Upper lobe of left lung (tissue), 4 donors: ENCODE data around the gene TMEM45A.

Source experiments
- EP300 ChIP-seq, 4 donors: sonication (generic); formaldehyde crosslinking; IDR thresholded peaks; one replicate each; pipeline ENCODE4 v1.5.1; 2017; ENCODE audit warnings: antibody characterized with exemption in 4 of 4, control low read depth in 2 of 4
- POLR2A ChIP-seq, 4 donors: fragments of 450-650 bp; IDR thresholded peaks; one replicate each; pipeline ENCODE4 v1.5.1; 2016 to 2017; ENCODE audit warnings: antibody characterized with exemption in 4 of 4, mild to moderate bottlenecking in 2 of 4
- POLR2AphosphoS5 ChIP-seq, 2 donors: sonication (generic); formaldehyde crosslinking; IDR thresholded peaks; one replicate each; pipeline ENCODE4 v1.5.1; 2017; ENCODE audit warnings: antibody characterized with exemption in 2 of 2
- TF ChIP-seq, protein P1 (sequence below), 6 experiments: fragments of 450-650 bp in 4 of 6; fragments of 200-600 bp in 2 of 6; sonication (generic) in 2 of 6; IDR thresholded peaks; one replicate each; pipeline ENCODE4 v1.5.1; 2016 to 2019; ENCODE audit warnings: antibody characterized with exemption in 6 of 6

DNA sequence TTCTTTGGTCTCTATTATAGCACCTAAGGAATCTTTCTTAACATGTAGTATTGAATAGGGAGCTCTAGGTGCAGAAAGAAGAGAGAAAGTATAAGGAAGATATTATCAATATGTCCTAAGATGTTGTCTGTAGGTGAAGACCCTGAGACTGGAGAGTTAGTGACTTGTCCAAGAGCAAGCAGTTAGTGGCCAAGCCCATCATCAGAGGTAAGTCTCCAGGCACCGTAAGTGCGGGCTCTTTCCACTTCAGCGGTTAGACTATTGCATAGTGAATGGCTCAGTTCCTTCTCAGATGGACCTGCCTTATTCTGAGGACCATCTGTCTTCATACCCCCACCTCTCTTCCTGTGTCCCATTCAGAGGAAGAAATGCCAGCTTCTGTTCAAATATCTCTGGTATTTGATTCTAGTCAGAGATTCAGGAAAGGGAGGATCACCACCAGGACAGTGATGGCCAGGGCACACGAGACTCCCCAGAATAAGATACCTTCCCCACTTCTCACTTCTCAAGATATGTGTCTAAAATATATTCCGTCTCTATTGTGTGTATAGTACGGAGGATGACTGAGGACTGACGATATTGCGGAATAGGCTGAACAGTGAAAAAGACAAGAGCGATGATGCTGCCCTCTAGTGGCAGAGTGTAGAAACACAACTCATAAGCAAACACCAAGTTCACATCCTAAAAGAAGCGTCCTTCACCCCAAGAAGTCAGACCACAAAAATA is 97.9 kb downstream of the TMEM45A start:
- TF ChIP-seq, protein P1, sequence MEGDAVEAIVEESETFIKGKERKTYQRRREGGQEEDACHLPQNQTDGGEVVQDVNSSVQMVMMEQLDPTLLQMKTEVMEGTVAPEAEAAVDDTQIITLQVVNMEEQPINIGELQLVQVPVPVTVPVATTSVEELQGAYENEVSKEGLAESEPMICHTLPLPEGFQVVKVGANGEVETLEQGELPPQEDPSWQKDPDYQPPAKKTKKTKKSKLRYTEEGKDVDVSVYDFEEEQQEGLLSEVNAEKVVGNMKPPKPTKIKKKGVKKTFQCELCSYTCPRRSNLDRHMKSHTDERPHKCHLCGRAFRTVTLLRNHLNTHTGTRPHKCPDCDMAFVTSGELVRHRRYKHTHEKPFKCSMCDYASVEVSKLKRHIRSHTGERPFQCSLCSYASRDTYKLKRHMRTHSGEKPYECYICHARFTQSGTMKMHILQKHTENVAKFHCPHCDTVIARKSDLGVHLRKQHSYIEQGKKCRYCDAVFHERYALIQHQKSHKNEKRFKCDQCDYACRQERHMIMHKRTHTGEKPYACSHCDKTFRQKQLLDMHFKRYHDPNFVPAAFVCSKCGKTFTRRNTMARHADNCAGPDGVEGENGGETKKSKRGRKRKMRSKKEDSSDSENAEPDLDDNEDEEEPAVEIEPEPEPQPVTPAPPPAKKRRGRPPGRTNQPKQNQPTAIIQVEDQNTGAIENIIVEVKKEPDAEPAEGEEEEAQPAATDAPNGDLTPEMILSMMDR (IDR thresholded peaks at IDR 0.05), result peak; percentile 65 to 91 (median 84)
- TF ChIP-seq EP300 (IDR thresholded peaks at IDR 0.05) (no peak), POLR2AphosphoS5 (IDR thresholded peaks at IDR 0.05) (no peak), POLR2A (IDR thresholded peaks at IDR 0.05) (no peak)
